HG02571 (cell line): ENCODE measurements around the gene IFT43.
A peak's percentile ranks its signal among the peaks of the same experiment; 100 is the strongest.

Experiments used
- ATAC-seq: cut with Tn5 transposase; IDR thresholded peaks from one replicate; pipeline ENCODE4 v1.9.1; 2021; ENCODE audit warnings: mild to moderate bottlenecking, moderate library complexity; ENCODE audit not compliant: unreplicated experiment

Gene IFT43

DNA sequence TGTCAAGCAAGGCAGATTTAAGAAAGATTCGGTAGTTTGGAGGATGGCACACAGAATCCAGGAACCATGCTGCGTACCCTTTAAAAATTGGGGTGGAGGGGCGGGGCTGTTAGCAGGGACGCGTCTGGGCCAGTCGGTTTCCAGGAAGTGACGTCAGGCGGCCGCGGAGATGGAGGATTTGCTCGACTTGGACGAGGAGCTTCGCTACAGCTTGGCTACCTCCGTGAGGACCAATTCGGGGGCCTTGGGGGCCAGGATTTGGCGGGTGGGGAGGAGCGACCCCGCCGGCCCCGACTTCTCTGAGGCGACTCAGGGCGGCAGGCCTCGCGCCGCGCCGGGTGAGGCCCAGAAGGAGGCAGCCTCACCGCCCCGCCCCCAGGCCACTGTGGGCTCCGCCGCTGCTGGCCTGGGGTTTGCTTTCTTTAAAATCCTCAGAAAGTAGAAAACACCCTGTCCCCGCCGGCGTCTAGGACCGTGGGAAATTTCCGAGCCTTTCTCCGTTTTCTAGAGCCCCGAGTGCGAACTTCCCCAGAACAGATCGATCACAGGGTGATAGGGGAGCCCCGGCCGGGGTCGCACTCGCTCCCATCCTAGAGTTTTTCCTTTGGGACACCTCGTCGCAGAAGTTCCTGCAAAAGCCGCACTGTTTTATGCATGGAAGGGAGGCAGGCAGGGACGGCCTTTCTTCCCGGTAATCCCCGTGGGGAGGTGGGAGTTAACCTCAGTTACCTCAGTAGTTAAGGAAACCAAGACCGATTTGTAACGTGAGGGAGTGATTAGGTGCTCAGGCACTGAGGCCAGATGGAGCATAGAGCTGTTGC is at the start of gene IFT43:
TSS of gene IFT43 (plus strand) at position 146 of the 821 bp plus-strand sequence. CDS start at position 170, 24 bp downstream.
- peak; percentile 58 for ATAC-seq

- no peak for ATAC-seq
These were observed 46.4 kb upstream of the IFT43 start for GRCh38 chr14:75939200-75939599.

DNA sequence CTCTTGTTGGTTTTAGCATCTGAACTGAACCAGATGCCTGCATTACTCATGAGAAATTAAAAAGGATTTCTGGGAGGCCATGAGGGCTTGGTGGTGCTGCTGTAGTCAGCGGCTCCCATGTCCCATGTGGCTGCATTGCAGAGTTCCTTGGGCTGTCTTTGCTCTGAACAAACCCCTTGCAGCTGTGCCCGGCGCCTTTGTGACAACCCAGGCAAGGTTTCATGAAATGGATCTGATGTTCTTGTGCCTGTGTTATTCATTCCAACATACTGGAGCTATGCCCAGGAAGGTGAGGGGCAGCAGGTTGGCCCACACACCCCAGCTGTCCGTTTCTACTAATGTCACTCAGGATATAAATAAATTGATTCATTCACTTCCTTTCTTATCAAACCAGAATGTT is 44.5 kb upstream of the IFT43 start:
- no peak for ATAC-seq

DNA sequence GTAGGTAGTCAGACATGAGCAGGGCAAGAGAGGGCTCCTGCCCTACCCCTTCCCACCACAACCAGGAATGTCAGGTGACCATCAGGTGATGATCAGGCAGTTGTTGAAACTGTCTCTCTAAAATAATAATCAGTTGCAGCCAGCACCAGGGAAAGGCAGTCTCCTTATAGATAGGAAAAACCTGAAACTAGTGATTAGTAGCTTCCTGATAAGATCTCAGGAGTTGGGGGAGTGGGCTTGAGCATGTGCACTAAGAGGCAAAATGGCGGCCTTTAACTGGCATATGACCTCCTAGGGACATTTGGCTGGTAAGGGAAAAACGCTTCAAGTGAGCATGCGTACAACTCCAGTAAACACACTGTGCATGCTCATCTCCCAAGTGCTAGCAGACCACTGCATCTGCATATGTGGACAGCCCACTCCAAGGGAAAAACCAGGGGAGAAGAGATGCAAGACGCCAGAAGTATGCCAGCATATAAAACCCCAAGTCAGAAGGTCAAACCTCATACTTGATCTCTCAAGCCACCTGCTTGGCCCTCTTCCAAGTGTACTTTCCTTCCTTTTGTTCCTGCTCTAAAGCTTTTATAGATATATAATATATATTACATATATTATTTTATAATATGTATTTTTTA is 40.8 kb upstream of the IFT43 start:
- no peak for ATAC-seq

GRCh38 chr14:75946785-75947184 is 38.8 kb upstream of the IFT43 start:
- ATAC-seq, result no peak

- no peak for ATAC-seq
These were observed 33.1 kb upstream of the IFT43 start for GRCh38 chr14:75952489-75952888.

DNA sequence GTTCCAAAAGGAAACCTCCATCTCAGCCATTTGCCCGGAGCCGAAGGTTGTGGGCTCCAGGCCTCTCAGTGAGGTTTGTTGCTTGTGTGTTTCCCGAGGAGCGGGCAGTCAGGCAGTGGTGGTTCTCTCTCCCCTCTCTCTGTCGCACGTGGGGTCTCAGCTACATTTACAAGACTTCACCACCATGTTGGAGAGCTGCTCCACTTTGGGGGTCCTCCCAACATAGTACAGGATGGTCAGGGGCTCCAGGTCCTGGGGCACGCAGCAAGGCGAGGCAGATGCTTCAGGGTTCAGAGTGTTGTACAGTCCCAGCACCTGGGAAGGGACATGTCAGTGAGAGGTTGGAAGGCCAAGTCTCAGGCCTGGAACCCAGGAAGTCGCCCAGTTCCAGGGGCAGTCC is 26.5 kb upstream of the IFT43 start:
- no peak for ATAC-seq

- ATAC-seq, result peak; percentile 53
These were observed 25.3 kb upstream of the IFT43 start for GRCh38 chr14:75960231-75960630.

- no peak for ATAC-seq
These were observed 23.9 kb upstream of the IFT43 start for GRCh38 chr14:75961662-75962061.

GRCh38 chr14:75967866-75968265 is 17.7 kb upstream of the IFT43 start:
- no peak for ATAC-seq

DNA sequence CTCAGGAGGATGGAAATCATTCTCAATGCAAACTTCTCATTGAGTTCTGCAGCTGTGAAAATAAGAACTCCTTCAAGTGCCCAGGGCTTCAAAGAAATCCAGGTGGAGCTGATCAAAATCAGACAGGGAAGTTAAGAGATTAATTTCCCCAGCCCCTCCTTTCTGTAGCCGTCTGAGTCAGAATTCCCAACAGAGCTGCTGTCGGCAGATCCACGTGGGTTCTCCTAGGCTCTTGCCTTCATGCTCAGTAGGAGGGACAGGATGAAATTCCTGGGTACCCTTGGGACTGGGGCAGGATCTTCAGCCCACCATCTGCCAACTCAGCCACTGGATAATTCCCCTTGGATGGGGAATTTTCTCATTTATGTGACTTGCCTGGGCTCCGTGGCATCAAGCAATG is 17.1 kb upstream of the IFT43 start:
- no peak for ATAC-seq

DNA sequence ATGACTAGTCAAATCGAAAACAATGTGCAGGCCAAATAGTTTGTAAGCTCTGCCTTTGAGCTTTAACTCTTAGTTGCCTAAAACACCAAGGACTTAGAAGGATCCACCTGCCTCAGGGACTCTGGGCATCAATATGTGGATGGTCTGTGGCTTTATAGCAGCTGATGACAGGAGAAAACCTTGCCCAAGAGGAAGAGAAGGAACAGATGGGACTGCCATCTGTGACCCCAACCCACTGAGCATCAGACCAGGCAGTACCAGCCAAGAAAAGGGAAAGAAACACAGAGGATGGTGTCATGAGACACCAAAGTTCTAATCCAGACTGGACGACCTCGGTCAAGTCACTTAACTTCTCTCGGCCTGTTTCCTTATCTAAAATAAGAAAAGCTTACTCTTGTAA is 16.4 kb upstream of the IFT43 start:
- ATAC-seq, result no peak

- ATAC-seq, result no peak
These were observed 15.7 kb upstream of the IFT43 start for GRCh38 chr14:75969891-75970290.

DNA sequence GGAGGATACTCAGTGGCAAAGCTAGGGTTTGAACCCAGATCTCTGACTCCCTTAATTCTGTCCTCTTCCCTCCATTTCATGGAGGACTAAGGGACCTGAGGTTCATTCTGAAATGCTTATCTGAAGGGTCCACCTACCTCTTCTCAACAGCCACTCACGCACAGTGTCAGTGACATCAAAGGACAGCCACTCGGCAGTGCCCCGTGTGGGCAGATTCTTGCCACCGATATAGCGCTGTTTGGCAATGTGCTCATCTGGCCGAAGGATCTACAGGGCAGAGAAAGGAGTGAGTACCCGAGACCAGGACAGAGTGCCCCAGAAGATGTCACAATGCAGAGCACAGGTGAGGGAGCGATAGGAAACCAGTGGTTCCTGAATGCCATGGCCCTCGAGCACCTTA is 14.6 kb upstream of the IFT43 start:
- ATAC-seq, result no peak

GRCh38 chr14:75971509-75971908 is 14.1 kb upstream of the IFT43 start:
- ATAC-seq, result no peak

GRCh38 chr14:75972801-75973421 is 12.7 kb upstream of the IFT43 start:
- ATAC-seq, result no peak

DNA sequence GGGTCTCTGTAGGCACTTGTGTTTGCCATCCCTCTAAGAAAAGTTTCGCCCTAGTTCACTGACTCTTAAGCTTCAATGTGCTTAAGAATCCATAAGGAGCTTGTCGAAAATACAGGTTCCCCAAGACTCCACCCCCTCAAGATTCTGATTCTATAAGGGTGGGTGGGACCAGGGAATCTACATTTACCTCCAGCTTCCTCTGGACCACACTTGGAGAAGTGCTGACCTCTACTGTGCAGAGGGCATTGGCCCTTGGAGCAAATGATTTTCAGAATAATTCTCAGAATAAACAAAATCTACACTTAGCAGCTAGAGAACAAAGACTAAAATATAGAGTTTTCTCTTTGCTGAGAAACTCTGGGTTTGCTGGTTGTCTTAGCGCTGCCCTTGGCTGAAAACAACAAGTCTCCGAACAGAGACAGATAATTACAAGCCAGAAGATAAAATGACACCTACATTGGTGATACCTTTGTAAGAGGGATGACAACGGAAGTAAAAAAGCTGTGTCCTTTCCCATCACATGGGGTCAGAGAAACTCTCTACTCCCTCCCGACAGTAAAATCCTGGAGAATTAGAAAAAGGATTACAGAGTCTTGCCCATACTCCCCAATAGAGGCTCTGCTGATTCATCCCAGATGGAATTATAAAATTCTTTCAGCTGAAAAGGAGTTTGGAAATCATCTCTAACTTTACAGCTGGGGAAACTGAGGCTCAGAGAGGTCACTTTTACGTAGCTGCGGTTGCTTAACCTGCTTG is 8.6 kb upstream of the IFT43 start:
- ATAC-seq, result no peak

GRCh38 chr14:75977582-75977943 is 8.0 kb upstream of the IFT43 start:
- no peak for ATAC-seq

GRCh38 chr14:75978249-75978731 is 7.3 kb upstream of the IFT43 start:
- no peak for ATAC-seq

GRCh38 chr14:75979071-75979571 is 6.4 kb upstream of the IFT43 start:
- no peak for ATAC-seq
